ENCODE results near the gene MEF2A. TPM values are rescaled to one million over a fixed set of nuclear protein-coding genes. Genes with fewer than 3 reads are reported as not detected.

MEF2A gene
- total RNA-seq, 1 donor from 2014 or later = 88.3 TPM

DNA sequence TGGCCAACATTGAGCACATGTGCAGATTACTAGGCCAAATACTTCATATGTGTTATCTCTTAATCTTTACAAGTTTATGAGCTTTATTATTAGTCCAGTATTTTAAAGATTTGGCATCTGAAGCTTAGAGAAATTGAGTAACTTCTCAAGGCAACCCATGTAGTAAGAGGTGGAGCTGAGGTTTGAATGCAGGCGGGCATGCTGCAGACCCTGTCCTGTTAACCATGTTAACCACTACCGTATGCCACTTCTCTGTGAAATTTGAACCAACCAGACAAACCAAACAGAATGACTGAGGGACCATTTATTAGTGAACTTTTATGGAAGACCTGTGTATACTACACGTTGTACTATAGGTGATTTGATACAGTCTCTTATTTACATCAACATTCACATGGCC, 49.7 kb downstream of the MEF2A start:
- no peak for ATAC-seq (ENCODE audit: low read depth)
- H3K27me3 Mint-ChIP-seq = no peaks in the 10 kb centered on the region
- H3K4me1 Mint-ChIP-seq = peaks cover 86% of the 10 kb centered on the region
- DNase-seq = no peak
- H3K27ac Mint-ChIP-seq = no peak overlapping the region
- ChIA-PET CTCF (interaction anchor here (1.5 kb wide), 1 partner anchor 89 kb away, joined by 9 read pairs; no protein-coding TSS in a partner anchor), POLR2A (interaction anchor here (1.4 kb wide), 1 partner anchor 11 kb away, joined by 3 read pairs; no protein-coding TSS in a partner anchor)
- H3K4me3 Mint-ChIP-seq = no peak overlapping the region
- TF ChIP-seq, protein P1, sequence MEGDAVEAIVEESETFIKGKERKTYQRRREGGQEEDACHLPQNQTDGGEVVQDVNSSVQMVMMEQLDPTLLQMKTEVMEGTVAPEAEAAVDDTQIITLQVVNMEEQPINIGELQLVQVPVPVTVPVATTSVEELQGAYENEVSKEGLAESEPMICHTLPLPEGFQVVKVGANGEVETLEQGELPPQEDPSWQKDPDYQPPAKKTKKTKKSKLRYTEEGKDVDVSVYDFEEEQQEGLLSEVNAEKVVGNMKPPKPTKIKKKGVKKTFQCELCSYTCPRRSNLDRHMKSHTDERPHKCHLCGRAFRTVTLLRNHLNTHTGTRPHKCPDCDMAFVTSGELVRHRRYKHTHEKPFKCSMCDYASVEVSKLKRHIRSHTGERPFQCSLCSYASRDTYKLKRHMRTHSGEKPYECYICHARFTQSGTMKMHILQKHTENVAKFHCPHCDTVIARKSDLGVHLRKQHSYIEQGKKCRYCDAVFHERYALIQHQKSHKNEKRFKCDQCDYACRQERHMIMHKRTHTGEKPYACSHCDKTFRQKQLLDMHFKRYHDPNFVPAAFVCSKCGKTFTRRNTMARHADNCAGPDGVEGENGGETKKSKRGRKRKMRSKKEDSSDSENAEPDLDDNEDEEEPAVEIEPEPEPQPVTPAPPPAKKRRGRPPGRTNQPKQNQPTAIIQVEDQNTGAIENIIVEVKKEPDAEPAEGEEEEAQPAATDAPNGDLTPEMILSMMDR (IDR thresholded peaks at IDR 0.05) = no peak
- intact Hi-C loops (cut with micrococcal nuclease) = loop anchor here (1.0 to 5.0 kb wide), 3 partner anchors 11 to 47 kb away; no protein-coding TSS in a partner anchor
- H3K36me3 Mint-ChIP-seq (ENCODE audit: low read depth) = peaks cover 5% of the 10 kb centered on the region
- no peaks in the 10 kb centered on the region for H3K9me3 Mint-ChIP-seq

DNA sequence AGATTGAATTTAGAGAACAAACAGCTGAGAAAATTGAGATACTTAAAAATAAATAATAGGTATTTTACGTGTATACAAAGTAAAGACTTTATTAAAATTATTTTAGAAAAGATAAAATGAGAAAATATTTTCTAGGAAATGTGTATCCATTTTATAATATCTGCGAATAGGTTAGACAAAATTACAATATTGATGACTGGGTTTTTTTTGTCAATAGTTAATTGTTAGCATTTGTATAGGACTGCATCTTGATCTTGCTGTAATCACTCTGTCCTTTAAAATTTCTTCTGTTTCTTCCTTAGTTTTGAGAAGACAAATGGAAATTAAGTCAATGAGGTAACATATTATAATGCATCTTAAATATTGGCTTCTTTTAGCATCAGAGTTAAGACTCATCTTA, 50.3 kb downstream of the MEF2A start:
- peaks cover 83% of the 10 kb centered on the region for H3K4me1 Mint-ChIP-seq
- no peak for ATAC-seq (ENCODE audit: low read depth)
- no peak overlapping the region for H3K27ac Mint-ChIP-seq

DNA sequence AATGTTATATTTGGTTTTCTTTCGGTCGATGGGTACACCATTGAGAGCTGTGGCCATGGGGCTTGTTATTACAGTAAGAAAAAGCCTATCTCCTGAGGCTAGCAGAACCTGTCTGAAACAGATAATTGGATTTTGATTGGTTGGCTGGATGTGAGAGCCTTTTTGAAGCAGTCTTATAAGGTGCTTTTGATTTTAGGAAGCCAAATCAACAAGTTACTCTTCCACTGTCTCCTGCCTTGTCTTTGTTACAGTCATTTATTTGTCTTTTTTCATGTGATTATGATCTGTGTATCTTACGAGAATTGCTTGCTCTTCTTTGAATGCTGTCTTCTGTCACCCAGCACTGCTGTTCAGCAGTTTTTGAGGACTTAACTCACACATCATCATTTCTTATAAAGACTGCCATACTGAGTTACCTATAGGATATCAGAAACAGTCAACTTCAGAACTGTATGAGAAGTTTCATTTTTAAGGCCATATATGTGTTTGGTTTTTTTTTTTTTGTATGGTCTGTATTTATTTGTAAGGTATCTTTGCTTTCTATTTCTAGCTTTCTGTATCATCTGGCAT, 51.1 kb downstream of the MEF2A start:
- ATAC-seq (ENCODE audit: low read depth) (no peak), DNase-seq (no peak)
- Mint-ChIP-seq H3K27me3 (no peaks in the 10 kb centered on the region), H3K4me1 (peaks cover 84% of the 10 kb centered on the region), H3K27ac (peak overlapping the region; percentile 15), H3K36me3 (ENCODE audit: low read depth) (peaks cover 12% of the 10 kb centered on the region), H3K9me3 (no peaks in the 10 kb centered on the region), H3K4me3 (peak overlapping the region; percentile 17)
- TF ChIP-seq, protein P1 (IDR thresholded peaks at IDR 0.05) = no peak
- ChIA-PET POLR2A (interaction anchor here (0.6 kb wide), 1 partner anchor 257 kb away, joined by 3 read pairs; no protein-coding TSS in a partner anchor), CTCF (no interaction called here)
- intact Hi-C loops (cut with micrococcal nuclease) = loop anchor here (5.0 kb wide), 1 partner anchor 45 kb away; no protein-coding TSS in a partner anchor

More for the DNA sequence above, 50.3 kb downstream of the MEF2A start:
- no peak for DNase-seq
- ChIA-PET POLR2A (no interaction called here), CTCF (no interaction called here)
- TF ChIP-seq, protein P1 (IDR thresholded peaks at IDR 0.05) = no peak
- H3K4me3 Mint-ChIP-seq = no peak overlapping the region
- intact Hi-C loops (cut with micrococcal nuclease) = loop anchor here (5.0 kb wide), 1 partner anchor 46 kb away; no protein-coding TSS in a partner anchor
- H3K36me3 Mint-ChIP-seq (ENCODE audit: low read depth) = peaks cover 10% of the 10 kb centered on the region
- H3K9me3 Mint-ChIP-seq = no peaks in the 10 kb centered on the region
- no peaks in the 10 kb centered on the region for H3K27me3 Mint-ChIP-seq

DNA sequence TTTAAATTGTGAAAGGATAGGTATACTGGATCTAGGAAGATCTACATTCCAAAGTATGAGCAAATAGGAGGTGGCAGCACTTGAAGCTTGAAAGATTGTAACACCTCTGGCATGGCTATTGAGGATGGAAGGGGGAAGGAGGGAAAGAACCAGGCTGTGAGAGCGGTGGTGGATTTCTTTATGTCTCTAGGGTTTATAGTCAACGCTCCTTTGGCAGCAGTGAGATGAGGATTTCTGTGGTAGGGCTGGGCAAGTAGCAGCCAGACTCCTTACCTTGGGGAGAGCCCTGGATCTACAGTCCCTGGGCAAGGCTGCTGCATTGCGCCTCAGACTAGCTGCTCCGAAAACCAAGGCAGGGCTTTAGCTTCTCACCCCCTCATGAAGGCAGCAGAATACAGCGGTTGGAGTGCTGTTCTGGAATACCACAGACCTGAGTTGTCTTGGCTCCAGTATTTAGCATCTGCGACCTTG, 53.2 kb downstream of the MEF2A start:
- Mint-ChIP-seq H3K27ac (peak overlapping the region; percentile 43), H3K4me1 (peaks cover 69% of the 10 kb centered on the region), H3K36me3 (ENCODE audit: low read depth) (peaks cover 21% of the 10 kb centered on the region), H3K4me3 (no peak overlapping the region), H3K27me3 (no peaks in the 10 kb centered on the region), H3K9me3 (peaks cover 3% of the 10 kb centered on the region)
- DNase-seq = no peak
- TF ChIP-seq, protein P1 (IDR thresholded peaks at IDR 0.05) = no peak
- ChIA-PET POLR2A (no interaction called here), CTCF (no interaction called here)
- intact Hi-C loops (cut with micrococcal nuclease) = loop anchor here (5.0 kb wide), 1 partner anchor 43 kb away; no protein-coding TSS in a partner anchor
- ATAC-seq (ENCODE audit: low read depth) = no peak

DNA sequence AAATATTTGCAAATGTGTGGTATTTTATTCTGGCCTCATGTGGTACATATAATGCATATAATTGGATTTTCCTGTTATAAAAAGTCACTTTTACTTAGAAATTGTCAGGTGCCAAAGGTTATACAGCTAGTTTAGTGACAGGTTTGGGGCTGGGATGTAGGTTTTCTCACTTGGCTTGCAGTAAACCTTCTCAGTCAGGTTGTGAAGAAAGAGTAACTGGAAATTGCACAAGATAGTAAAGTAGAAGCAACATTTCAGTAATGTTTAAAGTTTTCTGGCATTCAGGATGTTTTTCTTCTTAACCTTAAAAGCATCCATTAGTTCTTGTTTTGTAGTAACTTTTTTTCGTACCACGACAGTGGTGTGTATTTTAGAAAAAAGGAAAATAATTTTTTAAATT, 53.9 kb downstream of the MEF2A start:
- no peak overlapping the region for H3K27ac Mint-ChIP-seq
- no peaks in the 10 kb centered on the region for H3K27me3 Mint-ChIP-seq
- no peak overlapping the region for H3K4me3 Mint-ChIP-seq
- TF ChIP-seq, protein P1 (IDR thresholded peaks at IDR 0.05) = no peak
- peaks cover 65% of the 10 kb centered on the region for H3K4me1 Mint-ChIP-seq
- peaks cover 28% of the 10 kb centered on the region for H3K36me3 Mint-ChIP-seq (ENCODE audit: low read depth)
- no peak for ATAC-seq (ENCODE audit: low read depth)
- ChIA-PET POLR2A (no interaction called here), CTCF (no interaction called here)
- intact Hi-C loops (cut with micrococcal nuclease) = loop anchor here (5.0 kb wide), 1 partner anchor 43 kb away; no protein-coding TSS in a partner anchor
- H3K9me3 Mint-ChIP-seq = peaks cover 6% of the 10 kb centered on the region
- no peak for DNase-seq

Measured in activated B cell treated with CpG ODN at 0.5 μM for 24 hours (primary cell).